Skeletal muscle tissue (tissue), 4 donors: ENCODE results near the gene LAMTOR1. TPM values are rescaled to one million over a fixed set of nuclear protein-coding genes. Genes with fewer than 3 reads are reported as not detected.

Experiments used
- H3K27ac ChIP-seq: one replicate; pipeline ENCODE4 v1.7.0; 2013; ENCODE audit warnings: mild to moderate bottlenecking, low read depth, low read length, inconsistent platforms
- H3K27me3 ChIP-seq, 3 donors: one replicate each; pipeline ENCODE4 v1.7.0; 2013; ENCODE audit warnings: low read length in 3 of 3; ENCODE audit not compliant: control insufficient read depth in 3 of 3, insufficient read depth in 3 of 3
- H3K36me3 ChIP-seq, 3 donors: one replicate each; pipeline ENCODE4 v1.7.0; 2013; ENCODE audit warnings: low read length in 3 of 3; ENCODE audit not compliant: control insufficient read depth in 3 of 3, insufficient read depth in 3 of 3
- H3K4me1 ChIP-seq, 3 donors: one replicate each; pipeline ENCODE4 v1.7.0; 2013; ENCODE audit warnings: low read length in 3 of 3, mild to moderate bottlenecking in 3 of 3; ENCODE audit not compliant: control insufficient read depth in 3 of 3, insufficient read depth in 3 of 3
- H3K4me3 ChIP-seq, 3 donors: one replicate each; pipeline ENCODE4 v1.7.0; 2013; ENCODE audit warnings: low read length in 3 of 3
- H3K9ac ChIP-seq, 3 donors: one replicate each; pipeline ENCODE4 v1.7.0; 2013; ENCODE audit warnings: low read length in 3 of 3, mild to moderate bottlenecking in 3 of 3, moderate library complexity in 2 of 3, low read depth in 1 of 3
- H3K9me3 ChIP-seq, 3 donors: one replicate each; pipeline ENCODE4 v1.7.0; 2013; ENCODE audit warnings: low read length in 3 of 3; ENCODE audit not compliant: control insufficient read depth in 3 of 3
- total RNA-seq: library from RNA; depleted of rRNA; stranded (reverse); fragments of >200 nt; gene quantifications from one replicate; pipeline ENCODE4 v1.2.3, GENCODE V29; 2014
- donor health status: Osteomylitis.

The LAMTOR1 gene
- total RNA-seq, 1 donor from 2014 or later = 42.3 TPM

- Histone ChIP-seq H3K4me3 (no peak overlapping the region), H3K27me3 (no peaks in the 10 kb centered on the region), H3K27ac (no peak overlapping the region), H3K9me3 (no peaks in the 10 kb centered on the region), H3K4me1 (peaks cover 25 to 31% (median 27%) of the 10 kb centered on the region in 3 donors), H3K36me3 (peaks cover 0 to 3% (median 0%) of the 10 kb centered on the region in 3 donors), H3K9ac (no peak overlapping the region)
Measured at GRCh38 chr11:72072348-72072747, 30.7 kb downstream of the LAMTOR1 start.

- Histone ChIP-seq H3K4me3 (no peak overlapping the region), H3K27ac (peak overlapping the region; percentile 66), H3K36me3 (peaks cover 0 to 3% (median 0%) of the 10 kb centered on the region in 3 donors), H3K27me3 (no peaks in the 10 kb centered on the region), H3K9me3 (no peaks in the 10 kb centered on the region), H3K4me1 (peaks cover 25 to 39% (median 27%) of the 10 kb centered on the region in 3 donors), H3K9ac (peak overlapping the region; percentile 9 to 54 (median 47))
Measured at GRCh38 chr11:72070491-72070890, 32.6 kb downstream of the LAMTOR1 start.

GRCh38 chr11:72069787-72070251, 33.3 kb downstream of the LAMTOR1 start:
- peak overlapping the region; percentile 9 to 54 (median 10) for H3K9ac ChIP-seq
- H3K4me1 ChIP-seq = peaks cover 25 to 39% (median 27%) of the 10 kb centered on the region in 3 donors
- H3K36me3 ChIP-seq = peaks cover 0 to 3% (median 0%) of the 10 kb centered on the region in 3 donors
- H3K27me3 ChIP-seq = no peaks in the 10 kb centered on the region
- peak overlapping the region; percentile 66 for H3K27ac ChIP-seq
- no peaks in the 10 kb centered on the region for H3K9me3 ChIP-seq
- peak overlapping the region; percentile 3 to 52 (median 17) for H3K4me3 ChIP-seq

- H3K4me1 ChIP-seq = peaks cover 25 to 39% (median 27%) of the 10 kb centered on the region in 3 donors
- H3K9me3 ChIP-seq = no peaks in the 10 kb centered on the region
- no peak overlapping the region for H3K4me3 ChIP-seq
- peaks cover 0 to 3% (median 0%) of the 10 kb centered on the region in 3 donors for H3K36me3 ChIP-seq
- no peaks in the 10 kb centered on the region for H3K27me3 ChIP-seq
- peak overlapping the region in 1 of 3 donors; percentile 23 for H3K9ac ChIP-seq
- H3K27ac ChIP-seq = peak overlapping the region; percentile 66
Measured at GRCh38 chr11:72069200-72069599, 33.9 kb downstream of the LAMTOR1 start.

DNA sequence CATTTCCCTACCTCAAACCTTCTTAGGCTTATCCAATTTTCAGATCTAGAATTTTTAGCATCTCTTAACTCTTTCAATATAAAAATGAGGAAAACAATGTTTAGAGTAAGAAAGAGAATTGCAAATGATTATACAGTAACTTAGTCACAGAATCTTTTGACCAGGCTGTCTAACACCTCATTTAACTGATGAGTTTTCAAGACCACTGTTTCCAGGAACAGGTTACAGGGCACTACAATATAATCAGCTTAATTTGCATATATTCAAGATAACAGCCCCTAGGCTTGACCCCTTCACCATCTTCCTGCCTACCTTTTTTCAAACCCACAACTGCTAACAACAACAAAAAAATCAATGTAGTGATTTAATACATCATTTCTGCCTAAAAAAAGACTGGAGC, 35.4 kb downstream of the LAMTOR1 start:
- no peaks in the 10 kb centered on the region for H3K27me3 ChIP-seq
- H3K36me3 ChIP-seq = peaks cover 0 to 3% (median 0%) of the 10 kb centered on the region in 3 donors
- peaks cover 25 to 39% (median 27%) of the 10 kb centered on the region in 3 donors for H3K4me1 ChIP-seq
- H3K9ac ChIP-seq = no peak overlapping the region
- no peaks in the 10 kb centered on the region for H3K9me3 ChIP-seq
- H3K27ac ChIP-seq = no peak overlapping the region
- H3K4me3 ChIP-seq = no peak overlapping the region

DNA sequence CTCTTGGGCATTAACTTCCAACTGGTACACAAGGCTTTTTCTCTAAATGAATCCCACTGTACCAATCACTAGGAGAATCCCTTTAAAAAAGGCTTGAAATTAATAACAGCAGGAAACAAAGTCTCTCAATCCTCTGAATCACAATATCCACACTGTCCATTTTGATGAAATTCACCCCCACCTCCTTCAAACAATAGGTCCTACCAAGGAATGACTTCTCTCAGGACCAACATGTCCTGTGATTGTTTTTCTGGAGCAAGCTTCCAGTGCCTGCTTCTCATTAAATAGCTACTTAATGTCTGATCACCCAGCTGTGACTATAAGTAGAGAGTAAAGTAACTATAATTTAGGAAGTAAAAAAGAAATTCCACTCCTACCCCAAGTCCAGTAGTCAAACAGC, 35.8 kb downstream of the LAMTOR1 start:
- Histone ChIP-seq H3K27me3 (no peaks in the 10 kb centered on the region), H3K27ac (no peak overlapping the region), H3K4me3 (no peak overlapping the region), H3K9me3 (no peaks in the 10 kb centered on the region), H3K4me1 (peaks cover 23 to 37% (median 26%) of the 10 kb centered on the region in 3 donors), H3K36me3 (peaks cover 0 to 3% (median 0%) of the 10 kb centered on the region in 3 donors), H3K9ac (no peak overlapping the region)

DNA sequence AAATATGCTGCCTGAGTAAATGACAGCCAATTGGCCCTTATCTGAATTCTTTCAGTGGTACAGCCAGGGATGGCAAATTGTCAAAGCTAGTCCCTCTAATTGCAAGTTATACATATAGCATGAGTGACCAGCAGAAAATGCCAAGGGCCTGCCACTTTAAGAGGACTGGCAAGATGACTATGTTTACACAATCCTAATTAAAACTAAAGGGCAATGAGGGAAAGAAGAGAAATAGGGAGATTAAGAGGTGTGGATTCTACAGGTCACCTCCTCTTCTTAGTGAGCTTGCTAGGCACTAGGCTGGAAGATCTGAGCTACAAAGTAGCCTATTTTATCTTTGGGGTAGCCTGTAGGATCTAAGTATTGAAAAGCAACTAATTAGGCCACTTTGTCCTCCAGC, 36.2 kb downstream of the LAMTOR1 start:
- no peaks in the 10 kb centered on the region for H3K27me3 ChIP-seq
- H3K27ac ChIP-seq = no peak overlapping the region
- H3K36me3 ChIP-seq = peaks cover 0 to 5% (median 0%) of the 10 kb centered on the region in 3 donors
- H3K9me3 ChIP-seq = no peaks in the 10 kb centered on the region
- H3K4me1 ChIP-seq = peaks cover 20 to 33% (median 23%) of the 10 kb centered on the region in 3 donors
- H3K4me3 ChIP-seq = no peak overlapping the region
- no peak overlapping the region for H3K9ac ChIP-seq

GRCh38 chr11:72061739-72062396, 41.2 kb downstream of the LAMTOR1 start:
- H3K4me1 ChIP-seq = peaks cover 6 to 17% (median 7%) of the 10 kb centered on the region in 3 donors
- no peak overlapping the region for H3K27ac ChIP-seq
- H3K36me3 ChIP-seq = peaks cover 0 to 5% (median 0%) of the 10 kb centered on the region in 3 donors
- H3K27me3 ChIP-seq = no peaks in the 10 kb centered on the region
- no peaks in the 10 kb centered on the region for H3K9me3 ChIP-seq
- no peak overlapping the region for H3K9ac ChIP-seq
- H3K4me3 ChIP-seq = no peak overlapping the region

DNA sequence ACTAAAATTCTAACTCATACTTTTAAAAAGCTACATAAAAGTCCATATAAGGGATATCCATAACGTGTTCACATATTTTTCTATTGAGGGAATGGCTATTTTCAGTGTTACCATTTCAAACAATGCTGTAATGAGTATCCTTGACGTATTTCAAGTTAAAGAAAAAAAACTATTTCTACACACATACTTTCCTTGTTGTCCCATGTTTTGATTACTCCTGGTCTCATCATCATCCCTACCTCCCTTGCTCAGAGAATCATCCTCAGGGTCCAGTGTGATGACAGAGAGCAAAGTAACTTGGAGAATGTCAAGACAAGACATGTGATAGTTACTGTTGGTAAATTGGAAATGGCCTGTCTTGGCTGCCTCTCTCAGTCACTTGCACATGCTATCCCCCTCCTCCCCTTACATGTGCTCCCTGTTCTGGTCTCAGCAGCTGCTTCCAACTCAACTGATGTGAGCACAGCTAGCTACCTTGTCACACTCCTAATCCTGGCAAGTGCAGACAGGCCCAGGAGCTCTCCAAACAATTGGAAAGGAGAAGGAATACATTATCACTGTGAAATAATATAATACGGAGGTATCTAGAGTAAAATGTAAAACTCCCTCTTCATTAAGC, 44.6 kb downstream of the LAMTOR1 start:
- no peak overlapping the region for H3K4me3 ChIP-seq
- H3K27ac ChIP-seq = no peak overlapping the region
- peaks cover 6 to 11% (median 7%) of the 10 kb centered on the region in 3 donors for H3K4me1 ChIP-seq
- peak overlapping the region in 1 of 3 donors; percentile 10 for H3K9ac ChIP-seq
- no peaks in the 10 kb centered on the region for H3K9me3 ChIP-seq
- no peaks in the 10 kb centered on the region for H3K27me3 ChIP-seq
- peaks cover 0 to 5% (median 0%) of the 10 kb centered on the region in 3 donors for H3K36me3 ChIP-seq
